Epidermal melanocyte (primary cell): Measurements from ENCODE around the gene RAET1E.
"Not testable (repeated sequence)": the region's sequence is repeated elsewhere in the genome, so short reads cannot be mapped to it uniquely, and the experiment has no call there.

Experiments
- DNase-seq: peaks from one replicate; pipeline ENCODE4 v3.0.0; 2011; ENCODE audit warnings: low spot score; ENCODE audit not compliant: insufficient read length

RAET1E gene

DNA sequence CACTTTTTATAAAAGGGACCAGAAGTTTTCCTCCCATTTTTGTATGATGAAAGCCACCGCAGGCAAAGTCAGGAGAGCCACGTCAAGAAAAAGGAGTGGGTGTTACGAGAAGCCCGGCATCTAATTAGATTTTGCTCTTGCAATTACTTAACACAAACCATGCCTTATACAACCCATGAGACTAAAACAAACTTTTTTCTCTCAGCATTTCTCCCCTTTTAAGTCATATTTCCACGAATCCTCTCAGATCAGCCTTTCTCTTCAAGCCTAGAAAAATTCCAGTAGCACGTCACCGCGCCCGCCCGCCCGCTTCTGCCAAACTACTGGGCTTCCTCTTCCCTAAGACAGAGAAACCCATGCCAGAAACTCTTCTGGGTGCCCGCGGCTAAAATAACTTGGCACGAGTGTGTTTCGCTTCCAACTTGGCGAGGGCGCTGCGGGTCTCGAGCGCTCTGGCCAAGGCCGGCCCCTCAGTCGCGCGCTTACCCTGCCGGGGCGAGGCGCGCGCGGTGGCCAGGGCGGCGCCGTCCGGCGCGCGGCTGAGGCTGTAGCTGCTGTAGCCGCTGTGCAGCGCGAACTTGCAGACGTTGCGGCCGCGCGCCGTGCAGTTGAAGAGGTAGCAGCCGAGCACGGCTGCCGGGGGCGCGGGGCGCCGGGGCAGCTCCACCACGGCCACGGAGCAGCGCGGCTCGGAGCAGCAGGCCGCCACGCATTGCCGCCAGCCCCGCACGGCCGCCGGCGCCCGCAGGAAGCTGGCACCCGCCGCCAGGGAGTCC, 34.8 kb downstream of the RAET1E start:
- DNase-seq = peak; percentile 65

GRCh38 chr6:149862424-149862738, 35.5 kb downstream of the RAET1E start:
- DNase-seq = not testable (repeated sequence)

- DNase-seq = no peak
Measured at GRCh38 chr6:149861603-149862423, 36.1 kb downstream of the RAET1E start.

DNA sequence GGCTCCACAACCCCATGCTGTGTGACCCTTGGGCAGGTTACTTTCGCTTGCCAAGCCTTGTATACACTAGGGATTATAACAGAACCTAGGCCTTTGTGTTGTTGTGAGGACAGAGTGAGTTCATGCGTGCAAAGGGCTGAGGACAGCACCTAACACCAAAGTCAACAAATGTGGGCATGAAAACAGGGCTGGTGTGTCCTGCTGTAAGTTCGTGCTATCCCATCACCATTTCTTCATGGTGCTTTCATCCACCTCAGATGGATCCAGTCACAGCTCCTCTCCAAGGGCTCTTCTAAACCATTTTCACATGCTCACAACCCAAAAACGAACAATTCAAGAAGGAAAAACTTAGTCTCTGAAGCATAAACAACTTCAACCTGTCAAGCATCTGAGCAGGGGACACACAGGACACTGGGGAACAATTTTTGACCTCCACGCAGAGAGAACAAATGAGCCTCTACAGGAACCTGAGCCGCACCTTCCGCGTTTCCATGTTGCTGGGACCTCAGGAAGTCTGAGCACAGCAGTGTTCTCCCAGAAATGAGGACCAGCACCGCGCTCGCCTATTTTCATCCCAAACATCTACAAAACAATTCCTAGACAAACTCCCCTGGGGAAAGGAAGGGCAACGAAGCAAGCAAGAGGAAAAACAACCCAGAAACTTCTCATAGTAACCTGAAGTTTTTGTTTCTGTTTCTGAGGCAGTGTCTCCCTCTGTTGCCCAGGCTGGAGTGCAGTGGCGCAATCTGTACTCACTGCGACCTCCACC, 36.9 kb downstream of the RAET1E start:
- no peak for DNase-seq

- DNase-seq = no peak
Measured at GRCh38 chr6:149860513-149860833, 37.4 kb downstream of the RAET1E start.

DNA sequence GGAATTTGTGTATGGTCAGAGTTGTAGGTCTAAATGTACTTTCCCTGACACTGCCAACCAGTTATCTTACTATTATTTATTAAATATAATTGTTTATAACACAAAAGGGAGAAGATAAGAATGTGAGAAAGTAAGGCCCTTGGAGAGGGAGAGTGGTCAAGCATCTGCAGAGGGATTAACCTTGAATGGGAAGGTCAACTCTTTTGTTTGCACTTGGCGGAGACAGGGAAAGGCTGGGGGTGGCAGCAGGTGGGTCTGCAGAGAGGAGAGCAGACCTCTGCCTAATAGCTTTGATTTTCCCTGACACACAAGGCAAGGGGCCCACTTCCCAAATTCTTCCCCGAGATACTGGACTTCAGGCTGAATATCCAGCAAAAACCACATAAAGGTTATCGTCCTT, 38.0 kb downstream of the RAET1E start:
- DNase-seq = no peak

DNA sequence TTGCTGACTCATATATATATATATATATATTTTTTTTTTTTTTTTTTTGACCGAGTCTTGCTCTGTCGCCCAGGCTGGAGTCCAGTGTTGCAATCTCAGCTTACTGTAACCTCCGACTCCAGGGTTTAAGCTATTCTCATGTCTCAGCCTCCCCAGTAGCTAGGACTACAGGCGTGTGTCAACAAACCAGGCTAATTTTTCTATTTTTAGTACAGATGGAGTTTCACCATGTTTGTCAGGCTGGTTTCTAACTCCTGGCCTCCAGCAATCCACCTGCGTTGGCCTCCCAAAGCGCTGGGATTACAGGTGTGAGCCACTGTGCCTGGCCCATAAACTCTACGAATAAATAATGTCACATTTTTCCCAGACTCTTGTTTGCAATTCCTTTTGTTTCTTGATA, 38.5 kb downstream of the RAET1E start:
- DNase-seq = no peak

GRCh38 chr6:149857541-149857940, 40.4 kb downstream of the RAET1E start:
- DNase-seq = no peak

DNA sequence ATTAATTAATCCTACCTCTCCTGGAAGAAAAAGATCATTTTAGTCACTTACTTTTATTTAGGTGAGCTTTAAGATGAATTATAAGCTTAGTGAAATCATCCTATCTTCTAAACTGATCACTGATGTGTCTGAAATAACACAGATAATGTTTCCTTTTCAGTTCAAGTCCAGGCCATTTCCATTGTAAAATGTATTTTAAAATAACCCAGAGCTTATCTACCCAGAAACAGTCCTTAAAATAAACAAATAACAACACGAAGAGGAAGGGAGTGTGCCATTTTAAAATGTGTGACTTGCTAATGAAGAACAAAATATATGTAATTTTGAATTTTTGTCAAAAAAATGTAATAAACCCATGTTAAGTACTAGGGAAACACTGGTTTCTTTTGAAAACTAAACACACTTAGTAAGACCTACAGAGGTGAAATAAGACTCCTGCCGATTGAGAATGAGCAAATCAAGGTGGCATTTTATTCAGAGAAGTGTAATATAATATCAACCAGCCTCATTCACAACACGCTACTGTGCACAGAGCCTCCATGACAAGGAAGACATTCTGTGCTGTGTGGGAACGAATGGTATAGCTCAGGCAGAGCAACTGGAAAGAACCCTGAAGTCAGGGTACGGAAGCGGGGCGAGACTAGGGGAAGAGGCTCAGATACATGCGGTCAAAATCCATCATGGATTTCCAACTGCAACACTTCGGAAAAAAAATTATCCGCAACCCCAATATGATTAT, 41.5 kb downstream of the RAET1E start:
- DNase-seq = no peak

- no peak for DNase-seq
Measured at GRCh38 chr6:149855741-149856140, 42.2 kb downstream of the RAET1E start.

DNA sequence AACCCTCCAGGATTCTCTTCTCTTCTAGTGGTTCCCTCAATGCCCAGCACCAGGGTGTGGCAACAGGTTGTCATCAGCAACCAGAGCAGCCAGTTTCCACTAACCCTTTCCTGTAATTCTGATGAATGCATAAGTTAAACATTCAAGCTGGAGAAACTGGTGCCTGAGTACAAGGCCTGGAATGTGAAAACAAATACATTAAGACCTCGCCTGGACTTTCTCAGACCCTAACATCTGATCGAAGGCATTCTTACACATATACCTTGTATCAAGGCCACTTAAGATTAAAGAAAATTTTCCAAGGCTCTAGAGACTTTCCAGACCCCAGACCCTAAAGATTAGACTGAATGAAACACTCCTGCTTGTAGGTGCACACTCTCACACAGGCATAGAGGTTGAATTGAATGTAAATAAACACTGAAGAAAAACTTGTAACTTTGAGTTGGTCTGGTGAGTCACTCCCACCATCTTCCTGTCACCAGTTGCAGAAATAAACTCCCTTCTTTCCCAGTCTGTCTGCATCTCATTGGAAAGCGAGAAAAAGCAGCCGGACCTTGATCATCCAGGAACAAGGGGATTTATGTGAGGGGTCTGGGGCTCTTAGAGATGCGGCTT, 42.8 kb downstream of the RAET1E start:
- no peak for DNase-seq

- no peak for DNase-seq
Measured at GRCh38 chr6:149854532-149854931, 43.4 kb downstream of the RAET1E start.

GRCh38 chr6:149854017-149854416, 43.9 kb downstream of the RAET1E start:
- not testable (repeated sequence) for DNase-seq

DNA sequence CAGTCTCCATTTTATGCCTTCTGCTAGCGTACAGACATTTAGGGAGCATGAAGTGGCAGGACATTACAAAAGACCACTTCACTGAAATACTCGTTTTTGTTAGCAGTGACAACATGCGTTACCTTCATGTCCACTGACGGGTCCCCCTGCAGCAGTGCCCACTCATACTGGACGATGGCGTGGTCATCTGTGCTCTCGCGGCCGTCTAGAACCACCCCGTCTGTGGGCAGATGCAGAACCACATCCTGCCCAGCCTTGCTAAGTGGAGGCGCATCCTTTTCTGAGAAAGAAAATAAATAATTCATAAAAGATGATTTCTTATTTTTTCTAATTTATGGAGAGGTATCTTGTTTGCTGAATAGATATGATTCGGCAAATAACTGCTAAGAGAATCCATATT, 45.0 kb downstream of the RAET1E start:
- no peak for DNase-seq

GRCh38 chr6:149852180-149852579, 45.7 kb downstream of the RAET1E start:
- no peak for DNase-seq

DNA sequence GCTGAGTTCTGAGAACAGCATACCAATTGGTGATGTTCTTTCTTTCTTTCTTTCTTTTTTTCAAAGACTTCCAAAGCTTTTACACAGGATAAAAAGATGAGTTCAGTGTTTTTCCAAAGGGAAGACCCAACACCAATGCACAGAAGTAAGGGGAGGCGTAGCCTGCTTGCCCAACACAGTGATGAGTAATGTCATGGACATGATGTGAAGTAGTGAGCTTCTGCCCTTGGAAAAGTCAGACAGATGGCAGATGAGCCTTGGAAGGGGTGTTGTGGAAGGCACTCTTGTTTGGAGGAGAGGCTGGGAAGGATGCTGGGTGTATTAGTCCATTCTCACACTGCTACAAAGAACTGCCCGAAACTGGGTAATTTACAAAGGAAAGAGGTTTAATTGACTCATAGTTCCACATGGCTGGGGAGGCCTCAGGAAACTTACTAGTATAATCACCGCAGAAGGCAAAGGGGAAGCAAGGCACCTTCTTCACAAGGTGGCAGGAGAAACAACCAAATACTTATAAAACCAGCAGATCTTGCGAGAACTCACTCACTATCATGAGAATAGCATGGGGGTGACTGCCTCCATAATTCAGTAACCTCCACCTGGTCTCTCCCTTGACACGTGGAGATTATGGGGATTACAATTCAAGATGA, 46.3 kb downstream of the RAET1E start:
- DNase-seq = no peak

- DNase-seq = not testable (repeated sequence)
Measured at GRCh38 chr6:149848343-149848742, 49.6 kb downstream of the RAET1E start.
